NCI-H524 (cell line): Measurements from ENCODE around the gene ACOX3.

ENCODE experiments used
- DNase-seq, 2 experiments: peaks; one replicate each; lab custom pipeline; 2025; lab: John Stamatoyannopoulos, UW

ACOX3 gene

DNA sequence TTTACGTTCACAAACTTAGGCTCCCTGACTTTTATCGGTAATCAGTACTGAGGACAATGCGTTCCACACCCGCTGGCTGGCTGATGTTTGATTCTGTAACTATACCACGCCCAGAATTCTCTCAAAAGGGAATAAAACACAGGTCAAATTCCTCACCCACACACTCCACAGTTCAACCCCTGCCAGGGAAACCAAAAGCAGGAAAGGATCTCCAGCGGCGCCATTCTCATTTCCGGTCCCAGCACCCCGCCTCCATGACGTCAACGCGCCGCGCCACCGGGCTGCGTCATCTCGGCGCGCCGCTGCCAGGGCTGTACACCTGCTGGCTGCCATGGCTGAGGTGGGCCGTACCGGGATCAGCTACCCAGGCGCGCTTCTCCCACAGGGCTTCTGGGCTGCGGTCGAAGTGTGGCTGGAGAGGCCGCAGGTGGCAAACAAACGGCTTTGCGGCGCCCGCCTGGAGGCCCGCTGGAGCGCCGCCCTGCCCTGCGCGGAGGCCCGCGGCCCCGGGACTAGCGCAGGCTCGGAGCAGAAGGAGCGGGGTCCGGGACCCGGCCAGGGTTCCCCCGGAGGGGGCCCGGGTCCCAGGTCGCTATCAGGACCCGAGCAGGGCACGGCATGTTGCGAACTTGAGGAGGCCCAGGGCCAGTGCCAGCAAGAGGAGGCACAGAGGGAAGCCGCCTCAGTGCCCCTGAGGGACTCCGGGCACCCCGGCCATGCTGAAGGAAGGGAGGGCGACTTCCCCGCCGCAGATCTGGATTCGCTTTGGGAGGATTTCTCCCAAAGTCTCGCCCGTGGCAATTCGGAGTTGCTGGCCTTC, at the start of gene ACOX3, which contains the start of gene TRMT44:
ACOX3 (minus strand) TSS at position 232 of the 820 bp plus-strand sequence. CDS start 24,202 bp downstream, outside the sequence.
TRMT44 (plus strand) TSS at position 286 of the 820 bp plus-strand sequence; CDS start at position 332, 46 bp downstream.
- DNase-seq: peak; percentile 58 to 85

DNA sequence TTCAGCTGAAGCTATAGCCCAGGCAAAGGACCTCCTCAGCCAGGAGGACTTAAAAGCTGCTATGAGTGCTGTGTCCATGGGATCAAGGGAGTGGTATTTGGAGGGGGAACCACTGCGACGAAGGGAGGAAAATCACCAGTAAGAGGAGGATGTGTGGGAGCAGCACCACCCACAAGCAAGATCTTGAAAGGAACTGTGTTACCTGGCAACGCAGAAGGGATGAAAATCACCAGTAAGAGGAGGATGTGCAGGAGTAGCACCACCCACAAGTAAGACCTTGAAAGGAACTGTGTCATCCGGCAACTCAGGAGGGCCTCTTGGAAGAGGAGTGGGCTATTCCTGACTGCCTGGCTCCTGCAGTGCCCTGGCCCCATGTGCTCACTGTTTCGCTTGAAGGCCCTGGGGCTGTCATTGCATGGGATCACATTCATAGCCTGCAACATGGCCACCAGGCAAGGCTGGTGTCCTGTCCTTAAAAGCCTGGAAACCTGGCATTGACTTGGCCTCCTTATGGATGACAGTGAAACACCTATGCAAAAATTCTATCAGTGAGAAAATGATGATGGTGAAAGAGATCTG, 48.4 kb upstream of the ACOX3 start:
- no peak for DNase-seq

DNA sequence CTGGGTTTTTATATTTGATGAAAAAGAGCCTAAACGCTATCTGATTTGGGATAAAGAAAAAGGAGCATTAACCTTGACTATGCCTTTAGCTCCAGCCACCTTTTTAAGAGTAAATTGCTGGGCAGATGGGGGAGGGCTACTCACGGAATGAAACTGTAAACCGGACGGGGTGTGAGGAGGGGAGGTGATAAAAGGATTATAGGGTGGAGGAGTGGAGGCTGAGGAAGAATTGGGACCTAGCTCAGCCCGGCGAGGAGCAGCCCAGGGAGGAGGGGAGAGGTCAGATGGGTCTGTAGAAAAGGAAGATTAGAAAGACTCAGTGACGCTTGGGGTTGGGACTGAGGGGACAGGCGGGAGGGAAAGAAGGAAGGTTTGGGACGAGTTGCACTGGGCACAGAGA, 46.1 kb upstream of the ACOX3 start:
- peak; percentile 25 to 78 for DNase-seq

DNA sequence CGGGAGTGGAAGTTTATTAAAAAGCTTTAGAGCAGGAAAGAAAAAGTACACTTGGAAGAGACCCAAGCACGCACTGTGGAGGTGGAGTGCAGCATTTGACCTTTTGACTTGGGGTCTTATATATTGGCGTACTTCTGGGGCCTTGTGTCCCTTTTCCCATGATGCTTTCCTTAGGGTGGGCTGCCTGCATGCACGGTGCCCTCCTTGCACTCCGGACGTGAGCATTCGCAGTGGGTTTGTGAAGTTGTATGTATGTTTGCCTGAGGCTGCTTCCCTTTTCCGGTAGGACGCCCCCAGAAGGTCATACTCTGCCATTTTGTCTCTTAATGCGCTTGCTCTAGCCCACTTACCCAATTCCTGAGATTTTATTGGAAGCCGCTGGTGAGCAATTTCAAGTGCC, 39.7 kb upstream of the ACOX3 start:
- DNase-seq: no peak

DNA sequence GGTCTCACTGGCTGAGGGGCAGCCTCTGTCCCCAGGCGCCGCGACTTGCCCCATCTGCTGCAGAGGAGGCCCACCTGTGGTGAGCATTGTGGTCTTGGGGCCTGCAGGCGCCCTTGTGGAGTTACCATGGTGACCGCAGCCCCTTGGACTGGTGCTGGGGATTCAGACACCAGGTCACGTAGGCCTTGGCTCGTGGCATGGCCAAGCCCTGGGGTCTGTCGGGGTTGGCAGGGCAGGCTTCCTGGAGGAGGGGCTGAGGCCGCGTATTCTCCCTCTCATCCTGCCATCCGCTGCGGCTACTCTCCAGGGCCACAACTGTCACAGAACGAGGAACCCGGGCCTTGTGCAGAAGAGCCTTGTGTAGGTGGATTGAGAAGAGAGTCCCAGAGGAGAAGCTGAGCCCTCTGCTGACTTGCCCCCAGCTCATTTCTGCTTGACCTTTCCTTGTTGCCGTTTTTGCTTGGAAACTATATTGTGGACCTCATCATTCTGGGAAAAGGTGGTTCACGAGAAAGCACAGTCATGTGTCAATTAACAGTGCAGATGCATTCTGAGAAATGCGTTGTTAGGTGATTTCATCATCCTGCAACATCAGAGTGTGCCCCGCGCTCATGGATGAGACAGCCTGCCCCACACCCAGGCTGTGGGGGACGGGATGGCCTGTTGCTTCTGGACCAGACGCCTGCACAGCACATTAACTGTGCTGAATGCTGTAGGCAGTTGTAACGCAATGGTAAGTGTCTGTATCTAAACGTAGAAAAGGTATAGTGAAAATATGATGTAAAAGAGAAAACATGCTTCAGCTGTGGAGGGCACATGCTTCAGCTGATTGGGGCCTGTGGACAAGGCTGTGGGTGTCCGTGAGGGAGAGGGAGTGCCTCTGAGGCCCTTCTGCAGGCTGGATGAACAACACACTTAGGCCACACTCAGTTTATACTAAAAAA, 38.5 kb upstream of the ACOX3 start:
- no peak for DNase-seq

DNA sequence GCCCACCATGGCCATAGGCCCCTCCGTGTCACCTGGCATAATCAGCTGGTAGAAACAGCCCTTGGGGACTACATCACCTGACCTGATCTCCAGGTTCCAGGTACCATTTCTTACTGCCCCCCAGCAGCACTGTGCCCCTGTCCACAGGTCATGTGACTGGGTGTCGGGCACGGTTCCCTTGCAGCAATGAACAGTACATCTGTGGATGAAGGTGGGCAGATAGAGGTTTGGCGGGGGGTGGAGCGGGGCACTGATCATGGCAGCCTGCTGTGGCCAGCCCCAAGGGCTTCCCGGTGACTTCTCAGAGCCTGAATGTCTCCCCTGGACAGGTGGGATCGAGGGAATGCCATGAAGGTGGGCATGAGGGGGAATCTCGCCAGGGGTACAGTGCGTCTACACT, 37.8 kb upstream of the ACOX3 start:
- DNase-seq: no peak

DNA sequence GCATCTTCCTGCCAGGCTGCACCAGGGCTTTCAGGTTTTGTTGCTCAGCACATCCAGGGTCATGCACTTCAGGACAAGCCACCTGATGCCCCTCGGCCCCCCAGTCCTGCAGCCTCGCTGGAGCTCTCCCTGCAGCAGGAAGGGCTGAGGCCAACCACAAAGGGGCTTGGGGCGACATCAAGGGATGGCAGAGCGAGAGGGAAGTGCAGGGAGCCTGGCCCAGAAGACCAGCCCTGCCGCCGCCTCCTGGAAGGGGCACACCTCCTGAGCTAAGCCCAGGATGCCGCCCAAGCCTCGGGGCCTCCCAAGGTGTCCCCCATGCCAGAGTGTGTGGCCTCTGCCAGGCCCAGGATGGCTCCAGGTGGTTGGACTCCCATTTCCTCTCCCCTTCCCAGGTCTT, 37.2 kb upstream of the ACOX3 start:
- no peak for DNase-seq

DNA sequence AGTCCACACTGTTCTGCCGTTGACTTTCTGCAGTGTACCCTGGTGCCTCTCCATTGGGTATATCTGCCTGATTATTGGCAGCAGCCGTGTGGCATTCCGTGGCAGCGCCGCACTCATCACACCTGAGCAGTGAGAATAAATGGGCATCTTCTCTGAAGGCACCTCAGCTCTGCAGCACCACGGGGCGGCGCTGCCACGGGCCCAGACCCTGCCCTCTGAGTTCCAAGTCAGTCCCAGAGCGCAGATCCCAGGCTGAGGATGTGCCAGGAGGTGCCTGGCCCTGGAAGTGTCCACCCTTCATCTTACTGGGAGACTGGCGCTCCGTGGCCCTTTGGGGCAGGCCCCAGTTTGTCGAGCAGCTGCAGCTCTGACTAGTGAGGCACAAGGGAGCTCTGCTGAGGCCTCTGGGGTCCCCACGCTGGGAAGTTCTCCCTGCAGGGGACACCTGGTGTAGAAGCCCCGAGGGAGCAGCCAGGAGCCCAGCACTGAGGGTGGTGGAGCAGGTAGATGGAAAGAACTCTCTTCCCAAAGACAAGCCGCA, 36.6 kb upstream of the ACOX3 start:
- no peak for DNase-seq

DNA sequence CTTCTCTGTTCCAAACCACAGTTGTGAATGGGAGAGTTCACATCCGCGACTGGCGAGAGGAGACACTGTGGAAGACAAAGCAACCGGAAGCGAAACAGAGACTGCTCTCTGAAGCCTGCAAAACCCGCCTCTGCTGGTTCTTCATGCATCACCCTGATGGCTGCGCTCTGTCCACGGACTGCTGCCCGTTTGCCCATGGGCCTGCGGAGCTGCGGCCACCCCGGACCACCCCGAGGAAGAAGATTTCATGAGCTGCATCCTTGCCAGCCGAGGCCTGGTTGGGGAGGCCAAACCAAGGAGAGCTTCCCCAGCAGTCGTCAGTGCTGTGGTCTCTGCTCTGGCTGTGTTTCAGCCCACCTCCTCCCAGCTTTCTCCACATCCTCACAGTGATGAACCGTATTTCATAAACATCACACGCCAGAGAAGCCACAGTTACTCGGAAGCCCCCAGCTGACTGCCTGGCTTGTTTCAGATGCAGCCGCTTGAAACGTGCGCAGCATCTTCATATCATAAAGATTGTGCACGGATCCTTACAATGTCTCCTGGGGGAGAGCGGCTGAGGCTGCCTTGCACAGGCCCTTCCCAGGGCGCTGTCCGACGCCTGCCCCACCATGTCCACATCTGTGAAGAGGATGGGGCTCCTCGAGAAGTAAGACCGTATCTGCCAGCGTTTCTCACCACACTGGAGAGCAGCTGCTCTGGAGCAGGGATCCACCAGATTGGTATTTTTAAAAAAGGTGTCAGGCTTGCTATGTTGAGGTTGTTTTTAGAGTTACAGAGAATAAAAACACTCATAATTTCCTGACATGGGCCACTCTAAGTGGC, 35.4 kb upstream of the ACOX3 start:
- no peak for DNase-seq

DNA sequence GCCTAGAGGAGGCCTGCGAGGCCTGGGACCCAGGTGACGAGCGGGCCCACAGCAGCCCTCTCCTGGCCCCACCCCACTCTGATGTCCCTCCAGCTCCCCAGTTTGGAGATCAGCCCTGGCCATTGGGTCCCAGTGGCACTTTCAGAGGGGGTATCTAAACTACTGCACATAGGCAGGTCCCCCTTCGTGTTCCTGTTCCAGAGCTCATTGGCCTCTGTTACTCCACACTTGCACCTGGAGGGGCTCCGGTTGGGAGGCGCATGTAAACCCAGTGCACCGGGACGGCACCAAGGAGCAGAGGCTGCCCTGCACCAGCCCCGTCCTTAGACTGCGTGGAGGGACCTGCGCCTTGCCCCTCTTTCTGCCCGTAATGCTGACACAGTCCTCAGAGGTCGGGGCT, 34.3 kb upstream of the ACOX3 start:
- DNase-seq: no peak

DNA sequence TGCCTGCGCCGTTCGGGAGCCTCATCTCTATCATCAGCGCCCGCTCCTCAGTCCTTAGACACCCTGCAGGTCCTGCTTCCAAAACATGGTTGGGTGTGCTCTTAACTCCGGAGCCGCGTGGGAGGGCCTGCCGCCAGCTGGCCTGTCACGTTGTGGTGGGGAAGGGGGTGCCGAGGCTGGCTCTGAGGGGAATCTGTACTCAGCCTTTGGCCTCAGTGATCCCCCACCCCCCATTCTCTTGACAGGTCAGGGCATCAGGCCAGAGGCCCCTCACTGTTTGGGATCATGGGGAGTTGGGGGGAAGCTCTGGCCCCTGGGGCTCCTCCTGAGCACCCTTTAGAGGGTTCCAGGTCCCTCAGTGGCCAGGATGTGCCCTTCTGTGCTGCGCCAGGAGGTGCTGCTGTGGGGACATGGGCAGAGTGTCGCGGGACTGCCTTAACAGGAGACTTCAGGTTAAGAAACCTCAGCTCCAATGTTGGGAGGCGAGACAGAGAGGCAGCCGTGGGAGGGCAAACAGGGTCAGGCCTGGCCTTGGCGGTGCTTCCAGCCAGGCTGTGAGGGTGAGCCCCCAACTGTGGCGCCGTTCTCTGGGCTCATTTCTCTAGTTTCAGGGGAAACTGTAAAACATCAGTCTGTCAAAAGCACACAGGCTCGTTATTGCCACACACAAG, 33.5 kb upstream of the ACOX3 start:
- DNase-seq: no peak

DNA sequence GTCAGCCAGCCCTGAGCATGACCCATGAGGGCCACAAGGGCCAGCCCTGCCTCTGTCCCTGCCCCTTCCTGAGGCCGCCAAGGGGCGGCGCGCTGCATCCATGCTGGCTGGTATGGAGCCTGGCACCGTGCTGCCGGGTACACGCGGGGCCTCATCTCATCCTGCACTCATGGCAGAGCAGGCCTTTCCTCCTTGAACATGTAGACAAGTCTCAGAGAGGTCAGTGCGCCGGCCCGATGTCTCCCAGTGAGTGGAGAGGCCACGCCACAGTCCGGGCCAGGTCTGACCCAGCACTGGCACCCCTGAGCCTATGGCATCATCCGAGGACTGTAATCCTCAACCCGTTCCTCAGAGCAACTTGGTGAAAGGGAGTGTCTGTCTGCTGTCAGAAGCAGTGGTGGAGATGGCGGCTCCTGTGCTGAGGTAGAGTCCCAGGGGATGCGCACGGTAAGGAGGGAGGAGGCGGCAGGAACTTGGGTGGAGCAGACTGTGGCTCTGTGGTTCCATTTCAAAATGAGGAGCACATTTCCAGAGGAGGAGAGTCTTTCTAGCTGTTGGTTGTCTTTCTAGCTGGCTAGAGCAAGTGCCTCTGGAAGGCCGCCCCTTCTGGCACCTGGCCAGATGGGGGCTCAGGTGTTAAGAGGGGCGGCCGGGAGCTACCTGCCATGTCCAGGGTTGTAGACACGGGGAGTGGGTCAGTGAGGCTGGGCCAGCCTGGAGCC, 32.8 kb upstream of the ACOX3 start:
- DNase-seq: no peak

DNA sequence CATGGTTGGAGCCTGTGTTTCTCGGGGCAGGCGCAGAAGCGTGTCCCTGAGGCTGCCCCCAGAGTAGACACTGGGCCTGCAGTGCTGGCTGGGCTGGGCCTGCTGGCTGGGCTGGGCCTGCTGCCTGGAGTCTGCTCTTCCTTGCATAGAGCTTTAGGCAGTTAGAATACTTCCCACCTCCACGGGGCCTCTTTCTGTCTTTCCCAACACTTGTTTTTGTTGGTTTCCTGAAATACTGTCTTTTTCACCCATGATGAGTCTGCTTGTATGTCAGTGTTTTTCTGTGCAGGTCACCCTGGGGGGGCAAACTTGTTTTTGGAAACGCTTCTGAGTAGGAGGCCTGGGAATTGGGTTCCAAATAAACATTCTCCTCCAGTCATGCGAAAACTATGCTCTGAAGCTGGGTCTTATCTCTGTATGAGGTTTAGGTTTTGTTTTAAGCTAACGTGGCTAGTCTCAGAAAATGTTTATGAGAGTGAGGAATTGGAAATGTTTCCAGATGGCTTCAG, 32.2 kb upstream of the ACOX3 start:
- DNase-seq: no peak

DNA sequence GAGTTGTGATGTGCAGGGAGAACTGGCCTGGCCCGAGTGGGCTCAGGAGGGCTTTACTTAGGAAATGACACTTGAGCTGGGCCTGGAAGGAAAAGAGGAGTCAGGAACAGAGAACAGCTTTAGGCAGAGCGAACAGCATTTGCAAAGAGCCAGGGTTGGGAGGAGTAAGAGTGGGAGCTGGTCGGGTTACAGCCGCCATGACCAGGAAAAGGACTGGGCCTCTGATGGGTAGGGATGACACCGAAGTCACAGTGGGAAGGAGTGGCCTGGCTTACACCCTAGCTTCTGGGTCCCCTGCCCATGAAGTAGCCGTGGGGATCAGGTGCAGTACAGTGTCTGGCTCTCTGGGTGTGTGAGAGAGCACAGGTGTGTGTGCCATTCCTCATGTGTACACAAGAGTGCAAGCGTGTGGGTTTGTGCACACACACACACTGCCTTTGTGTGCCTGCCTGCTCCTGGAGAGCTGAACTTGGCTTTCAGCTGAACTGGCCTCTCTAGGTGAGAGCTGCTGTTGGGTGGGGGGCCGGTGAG, 31.7 kb upstream of the ACOX3 start:
- no peak for DNase-seq

DNA sequence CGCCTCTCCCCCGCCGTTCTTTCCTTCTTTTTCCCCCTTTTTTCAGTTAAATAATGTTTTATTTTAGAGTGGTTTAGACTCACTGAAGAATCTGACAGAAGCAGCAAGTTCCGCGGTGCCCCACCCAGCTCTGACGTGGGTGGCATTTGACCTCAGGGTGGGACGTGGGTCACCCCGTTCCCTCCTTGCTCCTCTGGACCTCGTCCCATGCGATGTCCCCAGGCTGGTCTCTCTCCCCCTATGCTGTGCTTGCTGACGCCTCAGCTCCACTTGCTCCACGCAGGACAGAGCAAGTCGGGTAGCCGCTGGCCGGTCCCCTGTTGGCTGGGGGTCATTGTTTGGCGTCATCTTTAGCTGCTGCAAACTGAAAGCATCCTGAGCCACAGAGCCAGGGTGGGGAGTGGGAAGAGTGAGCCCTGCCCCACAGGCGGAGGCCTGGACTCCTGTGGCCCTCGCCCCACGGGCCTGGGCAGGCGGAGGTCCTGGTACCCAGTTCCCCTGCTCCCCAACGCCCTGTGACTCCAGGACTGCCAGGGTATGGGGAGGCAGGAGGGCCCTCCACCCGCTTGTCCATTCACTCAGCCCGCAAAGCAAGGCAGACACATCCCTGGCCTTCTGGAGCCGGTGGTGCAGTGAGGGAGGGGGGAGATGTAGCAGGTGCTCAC, 30.8 kb upstream of the ACOX3 start:
- DNase-seq: no peak

DNA sequence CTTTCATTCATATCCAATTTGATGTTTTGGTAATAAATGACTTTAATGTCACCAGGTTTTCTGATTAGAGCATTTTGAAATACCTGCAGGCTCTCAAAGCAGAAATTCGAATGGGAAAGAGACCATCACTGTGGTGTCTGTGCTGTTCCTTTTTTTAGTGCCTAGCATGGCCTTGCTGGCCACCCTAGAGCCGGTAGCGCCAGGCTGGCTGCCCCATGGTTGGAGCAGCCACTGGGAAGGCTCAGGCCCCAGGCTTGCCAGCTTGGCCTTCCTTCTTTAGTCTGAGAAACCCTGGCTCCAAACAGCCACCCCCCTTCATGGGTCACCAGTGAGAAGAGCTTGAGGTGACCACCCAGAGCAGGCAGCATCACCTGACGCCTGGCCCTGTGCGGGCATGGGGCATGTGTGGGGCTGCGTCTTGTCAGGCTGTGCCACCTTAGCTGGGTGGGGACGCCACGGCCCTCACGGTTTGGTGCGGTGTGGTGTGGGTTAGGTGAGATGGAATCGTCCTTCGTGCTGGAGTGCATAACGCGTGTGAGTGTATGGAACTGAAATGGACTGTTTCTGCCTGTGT, 30.0 kb upstream of the ACOX3 start:
- DNase-seq: no peak

DNA sequence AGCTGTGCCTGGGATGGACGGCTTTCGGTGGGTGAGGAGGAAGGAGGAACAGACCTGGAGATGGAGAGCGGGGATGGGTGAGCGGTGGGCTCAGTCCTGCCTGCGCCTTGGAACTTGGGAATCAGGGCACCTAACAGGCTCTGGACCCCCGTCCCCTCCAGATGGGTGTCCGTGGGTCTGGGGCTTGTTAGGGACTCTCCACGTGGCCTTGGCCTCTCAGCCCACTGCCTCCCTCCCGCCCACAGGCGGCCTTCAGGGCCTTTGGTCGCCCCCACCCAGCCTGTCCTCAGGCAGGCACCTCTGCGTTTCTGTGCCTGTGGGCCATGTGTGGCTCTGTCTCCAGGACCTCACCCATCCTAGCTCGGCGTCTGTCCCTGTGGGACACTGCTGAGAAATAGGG, 29.0 kb upstream of the ACOX3 start:
- no peak for DNase-seq

DNA sequence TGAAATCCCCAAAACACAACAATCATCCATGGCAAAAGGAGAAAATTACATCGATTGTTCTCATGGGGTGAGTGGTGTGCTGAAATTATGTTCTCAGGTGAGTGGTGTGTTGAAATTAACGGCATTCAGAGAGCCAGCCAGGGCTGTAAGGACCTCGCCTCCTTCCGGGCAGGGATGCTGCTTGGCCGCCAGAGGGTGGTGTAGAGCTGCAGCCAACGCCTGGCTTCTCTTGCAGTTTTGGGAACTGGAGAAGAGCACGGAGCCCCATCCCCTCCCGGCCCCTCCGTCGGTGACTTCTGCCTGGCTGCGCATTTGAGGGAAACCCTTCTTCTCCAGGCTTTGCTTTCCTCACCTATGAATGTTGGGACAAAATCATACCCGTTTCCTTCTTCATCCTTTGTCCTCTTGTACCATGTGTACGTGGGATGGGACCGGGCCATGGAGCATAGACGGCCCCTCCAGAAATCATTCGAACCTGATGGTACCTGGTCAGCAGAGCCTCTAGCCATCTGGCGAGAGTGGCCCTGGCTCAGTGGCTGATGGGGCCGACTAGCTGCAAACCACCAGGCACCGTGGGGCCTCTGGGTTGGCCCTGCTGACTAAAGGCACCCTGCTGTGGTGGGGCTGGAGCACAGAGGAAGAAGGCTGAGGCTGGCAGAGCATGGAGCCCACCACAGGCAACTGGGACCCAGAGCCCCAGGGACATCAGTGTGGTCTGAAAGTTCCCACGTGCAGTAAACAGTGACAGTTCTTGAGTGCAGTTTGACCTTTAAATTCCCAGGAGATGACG, 28.4 kb upstream of the ACOX3 start:
- peak in 1 of 2 experiments; percentile 55 for DNase-seq
